Activated CD4-positive, CD25-positive, alpha-beta regulatory T cell treated with anti-CD3 and anti-CD28 coated beads, Interleukin-2, amount 50 U/mL, for 16 hours (primary cell): Measurements from ENCODE around the gene USP9Y.
"Not testable (repeated sequence)": the region's sequence is repeated elsewhere in the genome, so short reads cannot be mapped to it uniquely, and the experiment has no call there.

Experiments used
- DNase-seq: peaks from one replicate; pipeline ENCODE4 v3.0.0-alpha.2; 2020; ENCODE audit warnings: low read depth, low spot score

USP9Y gene

GRCh38 chrY:12701181-12701695 is at the start of gene USP9Y:
USP9Y (plus strand) TSS chrY:12701231; CDS start chrY:12709448, 8,217 bp downstream.
- no peak for DNase-seq

DNA sequence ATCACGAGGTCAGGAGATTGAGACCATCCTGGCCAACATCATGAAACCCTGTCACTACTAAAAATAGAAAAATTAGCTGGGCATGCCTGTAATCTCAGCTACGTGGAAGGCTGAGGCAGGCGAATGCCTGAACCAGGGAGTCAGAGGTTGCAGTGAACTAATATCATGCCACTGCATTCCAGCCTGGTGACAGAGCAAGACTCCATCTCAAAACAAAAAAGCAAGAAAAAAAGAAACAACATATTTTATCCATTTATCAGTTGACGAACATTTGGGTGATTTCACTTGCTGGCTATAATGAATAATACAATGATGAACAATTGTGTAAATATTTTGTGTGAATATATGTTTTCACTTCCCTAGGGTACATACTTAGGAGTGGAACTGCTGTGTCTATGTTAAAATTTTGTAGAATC is 49.4 kb upstream of the USP9Y start:
- DNase-seq, result no peak

GRCh38 chrY:12661745-12662681 is 39.0 kb upstream of the USP9Y start:
- DNase-seq, result peak; percentile 46

DNA sequence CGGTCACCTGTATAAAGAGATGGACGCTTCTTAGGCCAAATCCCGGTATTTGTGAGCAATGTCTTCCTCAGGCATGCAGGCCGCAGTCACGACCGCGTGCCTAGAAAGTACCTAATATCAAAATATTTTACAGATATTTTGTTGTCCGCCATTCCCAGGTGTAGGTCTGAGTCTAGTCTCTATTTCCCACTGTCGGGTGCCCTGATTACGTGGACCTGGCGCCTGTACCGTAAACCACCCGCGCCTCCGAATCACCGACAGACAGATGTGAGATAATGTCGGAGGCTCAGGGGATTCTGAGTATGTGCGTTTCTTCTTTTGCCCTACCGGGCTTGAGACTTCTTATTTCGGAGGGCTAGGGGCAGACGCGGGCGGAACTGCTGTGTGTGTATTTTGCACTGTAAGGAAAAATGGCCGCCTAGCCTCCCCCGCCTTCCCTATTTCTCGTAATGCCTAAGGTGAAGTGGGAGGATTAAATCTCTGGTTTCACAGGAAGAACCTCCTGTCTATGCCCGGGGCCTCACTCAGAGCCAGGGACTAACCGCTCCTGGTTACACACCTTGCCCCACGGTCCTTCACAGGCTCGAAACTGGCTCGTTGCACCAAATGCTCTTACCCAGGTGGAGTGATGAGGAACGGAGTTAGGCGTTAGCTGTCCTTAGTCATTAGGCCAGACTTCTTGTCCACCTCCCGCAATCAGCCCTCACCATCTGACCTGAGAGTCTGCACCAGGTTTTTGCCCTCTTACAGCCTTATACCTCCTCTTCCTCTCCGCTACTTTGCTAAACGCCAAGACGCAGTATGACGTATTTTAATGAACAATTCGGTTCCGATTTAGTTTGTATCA is 38.1 kb upstream of the USP9Y start:
- peak; percentile 10 for DNase-seq

DNA sequence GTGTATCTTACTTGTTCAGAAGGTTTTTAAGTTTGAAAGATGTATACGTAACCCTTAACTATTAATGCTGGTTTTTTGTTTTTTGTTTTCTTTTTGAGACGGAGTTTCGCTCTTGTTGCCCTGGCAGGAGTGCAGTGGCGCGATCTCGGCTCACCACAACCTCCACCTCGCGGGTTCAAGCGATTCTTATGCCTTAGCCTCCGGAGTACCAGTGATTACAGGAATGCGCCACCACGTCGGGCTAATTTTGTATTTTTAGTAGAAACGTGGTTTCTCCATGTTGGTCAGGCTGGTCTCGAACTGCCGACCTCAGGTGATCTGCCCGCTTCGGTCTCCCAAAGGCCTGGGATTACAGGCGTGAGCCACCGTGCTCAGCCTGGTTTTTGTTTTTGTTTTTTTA is 37.2 kb upstream of the USP9Y start:
- not testable (repeated sequence) for DNase-seq

DNA sequence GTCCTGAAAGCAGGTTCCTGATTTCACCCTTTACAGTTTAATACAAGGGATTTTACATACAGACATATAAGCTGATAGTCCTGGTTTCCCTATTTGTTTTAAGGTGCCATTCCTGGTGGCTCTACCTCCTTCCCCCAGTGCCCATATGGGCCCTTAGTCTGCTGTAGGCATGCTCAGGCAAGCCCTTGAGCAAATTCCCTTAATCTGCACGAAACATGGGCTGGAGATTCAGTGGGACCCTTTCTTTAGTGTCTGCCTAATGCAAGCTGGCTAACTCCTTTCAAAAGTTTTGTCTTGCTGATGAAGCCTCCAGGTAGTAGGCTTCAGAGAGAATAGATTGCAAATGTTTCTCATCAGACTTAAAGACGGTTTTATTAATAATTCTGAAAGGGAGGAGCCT is 22.9 kb upstream of the USP9Y start:
- no peak for DNase-seq

GRCh38 chrY:12681535-12681934 is 19.5 kb upstream of the USP9Y start:
- no peak for DNase-seq

DNA sequence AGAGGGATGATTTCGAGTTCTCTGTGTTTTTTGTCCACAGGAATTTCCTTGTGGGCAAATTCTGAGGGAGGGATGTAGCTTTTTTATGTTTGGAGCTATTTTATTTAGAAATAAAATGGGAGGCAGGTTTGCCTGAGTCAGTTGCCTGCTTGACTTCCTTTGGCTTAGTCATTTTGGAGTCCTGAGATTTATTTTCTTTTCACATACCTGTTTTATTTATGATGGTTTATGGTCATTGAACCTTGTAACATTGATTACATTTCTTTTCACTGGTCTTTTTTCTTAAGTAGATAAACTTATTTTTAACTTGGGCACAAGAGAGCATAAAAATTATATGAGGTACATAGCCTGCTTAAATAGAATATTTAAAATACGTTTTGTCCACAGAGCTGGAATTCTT is 12.7 kb upstream of the USP9Y start:
- DNase-seq, result no peak

DNA sequence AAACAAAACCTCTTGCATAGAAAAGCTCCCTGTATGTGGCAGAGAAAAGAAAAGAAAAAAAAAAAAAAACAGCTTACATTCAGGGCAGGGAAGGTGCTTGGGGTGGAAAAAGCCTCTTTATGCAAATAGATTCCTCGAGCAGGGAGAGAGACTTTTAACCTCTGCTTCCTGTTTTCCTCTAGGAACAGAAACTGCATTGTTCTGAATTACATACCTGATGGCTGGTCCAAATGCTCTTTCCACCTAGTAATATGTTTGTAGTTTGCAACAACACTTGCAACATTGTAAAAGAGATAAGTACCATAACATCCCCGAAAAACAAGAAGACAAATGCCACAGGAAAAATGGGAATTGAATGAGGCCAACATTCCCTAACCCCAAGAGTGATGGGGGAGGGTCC is 944 bp upstream of the USP9Y start:
- no peak for DNase-seq

GRCh38 chrY:12702174-12702573 is 1.1 kb downstream of the USP9Y start:
- no peak for DNase-seq

GRCh38 chrY:12710460-12710859 is 9.4 kb downstream of the USP9Y start:
- DNase-seq, result no peak

GRCh38 chrY:12715376-12715775 is 14.3 kb downstream of the USP9Y start:
- no peak for DNase-seq

- DNase-seq, result no peak
Observed at GRCh38 chrY:12729746-12730145, 28.7 kb downstream of the USP9Y start.

DNA sequence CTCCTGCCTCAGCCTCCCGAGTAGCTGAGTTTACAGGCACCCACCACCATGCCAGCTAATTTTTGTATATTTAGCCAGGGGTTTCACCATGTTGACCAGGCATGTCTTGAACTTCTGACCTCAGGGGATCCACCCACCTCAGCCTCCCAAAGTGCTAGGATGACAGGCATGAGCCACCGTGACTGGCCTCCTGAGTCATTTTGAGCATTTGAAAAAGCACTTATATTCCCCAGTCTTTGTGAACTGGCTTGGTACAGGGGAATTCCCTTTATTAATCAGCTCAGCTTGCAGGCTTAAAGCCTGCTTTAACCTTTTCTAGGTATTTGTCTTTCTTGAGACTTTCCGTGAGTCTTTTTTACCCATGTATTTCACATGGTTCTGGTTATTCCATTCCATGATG is 32.6 kb downstream of the USP9Y start:
- no peak for DNase-seq

GRCh38 chrY:12734051-12734450 is 33.0 kb downstream of the USP9Y start:
- no peak for DNase-seq

DNA sequence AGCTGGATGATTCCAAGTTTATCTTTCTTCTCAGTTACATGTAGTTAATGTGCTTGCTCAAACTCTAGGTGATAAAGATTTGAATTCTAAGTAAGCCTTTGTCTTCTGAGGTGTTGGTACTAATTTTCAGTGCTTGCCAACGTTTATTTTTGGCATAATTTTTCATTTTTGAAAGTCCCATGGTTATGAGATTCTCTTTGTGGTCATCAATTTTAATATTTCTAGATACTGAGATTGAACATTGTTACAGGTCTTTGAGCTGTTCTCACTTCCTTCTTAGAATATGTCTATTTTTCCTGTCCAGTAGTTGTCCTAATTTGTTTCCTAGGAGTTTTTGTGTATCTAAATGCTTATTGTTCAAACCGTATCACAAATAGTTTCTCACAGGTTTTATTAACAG is 40.4 kb downstream of the USP9Y start:
- no peak for DNase-seq

DNA sequence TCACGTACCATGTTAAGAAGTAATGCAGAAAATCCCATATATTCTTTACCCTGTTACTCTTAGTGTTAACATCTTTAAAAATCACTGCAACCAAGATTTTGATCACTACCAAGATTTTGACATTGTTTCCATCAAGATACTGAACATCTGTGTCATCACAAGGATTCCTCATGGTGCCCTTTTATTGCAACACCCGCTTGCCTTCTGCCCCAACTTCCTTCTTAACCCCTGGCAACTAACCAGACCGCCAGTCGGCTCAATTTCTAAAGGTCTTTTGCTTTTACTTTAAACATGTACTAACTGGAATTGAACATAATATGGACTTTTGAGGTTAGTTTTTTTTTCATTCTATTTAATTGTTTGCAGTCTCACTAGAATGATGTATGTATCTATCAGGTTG is 41.7 kb downstream of the USP9Y start:
- DNase-seq, result no peak

DNA sequence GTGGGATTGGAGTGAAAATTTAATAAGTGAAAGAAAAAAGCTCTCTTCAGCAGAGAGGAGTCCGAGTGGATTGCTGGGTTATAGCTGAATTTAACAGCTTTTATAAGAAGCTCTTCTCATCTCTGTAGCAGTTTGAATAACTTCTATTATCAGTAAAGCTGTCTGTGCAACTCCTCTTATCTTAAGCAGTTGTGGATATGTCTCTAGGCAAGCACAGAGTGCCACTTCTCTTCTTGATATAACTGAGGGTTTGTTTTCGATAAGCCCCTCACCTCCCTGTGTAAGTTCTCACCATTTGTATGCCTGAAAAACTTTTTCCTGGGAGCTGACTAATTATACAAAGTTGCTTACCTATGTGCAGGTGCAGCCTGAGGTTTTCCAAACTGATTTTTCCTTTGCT is 43.1 kb downstream of the USP9Y start:
- DNase-seq, result no peak

GRCh38 chrY:12749293-12749692 is 48.3 kb downstream of the USP9Y start:
- DNase-seq, result no peak

- no peak for DNase-seq
Observed at GRCh38 chrY:12752856-12753255, 51.8 kb downstream of the USP9Y start.

DNA sequence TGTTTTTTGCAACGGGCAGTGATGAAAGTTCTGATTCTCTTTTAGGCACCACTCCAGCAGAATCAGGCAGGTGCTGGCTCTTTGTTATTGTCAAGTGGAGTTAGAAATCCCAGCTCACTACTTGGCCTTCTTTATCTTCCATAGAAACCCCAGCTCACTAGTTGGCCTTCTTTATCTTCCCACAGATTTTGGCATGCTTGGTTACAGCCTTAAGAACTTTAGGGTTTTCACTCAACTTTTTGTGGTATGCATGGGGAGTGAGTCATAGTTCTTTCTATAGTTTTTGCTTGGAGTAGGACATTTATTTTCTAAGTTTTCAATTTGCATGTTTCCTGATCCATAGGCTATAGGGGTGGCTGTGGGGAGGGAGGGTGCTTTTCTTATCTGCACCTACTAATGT is 55.0 kb downstream of the USP9Y start:
- no peak for DNase-seq

DNA sequence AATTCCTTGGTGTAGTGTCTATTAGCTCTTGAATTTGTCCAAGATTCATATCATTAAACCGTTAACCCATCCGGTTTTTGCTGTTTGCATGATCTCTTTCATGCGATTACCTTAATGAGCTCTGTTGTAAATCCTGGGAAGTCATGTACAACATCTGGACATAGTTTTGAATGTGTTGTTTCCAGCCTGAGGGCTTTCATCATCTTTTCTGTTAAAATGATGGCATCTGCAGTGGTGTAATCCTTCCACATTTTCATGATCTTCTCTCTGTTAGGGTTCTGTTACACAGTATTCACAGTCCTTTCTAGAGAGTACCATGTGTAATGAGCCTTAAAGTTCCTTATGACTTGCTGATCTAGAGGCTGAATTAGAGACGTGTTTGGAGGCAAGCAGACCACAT is 64.9 kb downstream of the USP9Y start:
- no peak for DNase-seq
